Activated naive CD4-positive, alpha-beta T cell treated with anti-CD3 and anti-CD28 coated beads, Interleukin-2, amount 50 U/mL, for 72 hours (primary cell): ENCODE results near the gene GSDME. TPM values are rescaled to one million over a fixed set of nuclear protein-coding genes. Genes with fewer than 3 reads are reported as not detected.

Source experiments
- ATAC-seq, 2 donors: fragments of 150-1000 bp; cut with Tn5 transposase; 2 replicates each; pipeline ENCODE4 v1.10.0; 2021; ENCODE audit warnings: mild to moderate bottlenecking in 2 of 2, moderate library complexity in 2 of 2
- DNase-seq, 2 donors: peaks; one replicate each; pipeline ENCODE4 v3.0.0; 2021 to 2022; ENCODE audit warnings: low spot score in 2 of 2
- H3K27ac Mint-ChIP-seq, 2 donors: one replicate each; pipeline ENCODE4 v1.8.0; 2022; ENCODE audit warnings: mild to moderate bottlenecking in 2 of 2, mixed read lengths in 2 of 2
- H3K36me3 Mint-ChIP-seq, 2 donors: one replicate each; pipeline ENCODE4 v1.8.0; 2022; ENCODE audit warnings: mixed read lengths in 2 of 2
- H3K9me3 Mint-ChIP-seq, 2 donors: one replicate each; pipeline ENCODE4 v1.8.0; 2022; ENCODE audit warnings: mixed read lengths in 2 of 2
- total RNA-seq, 2 donors: library from RNA; stranded (reverse); gene quantifications; one replicate each; pipeline ENCODE4 v1.2.3, GENCODE V29; 2022

Gene GSDME
- total RNA-seq, 2 donors from 2014 or later, result 3.2 to 6.0 TPM

DNA sequence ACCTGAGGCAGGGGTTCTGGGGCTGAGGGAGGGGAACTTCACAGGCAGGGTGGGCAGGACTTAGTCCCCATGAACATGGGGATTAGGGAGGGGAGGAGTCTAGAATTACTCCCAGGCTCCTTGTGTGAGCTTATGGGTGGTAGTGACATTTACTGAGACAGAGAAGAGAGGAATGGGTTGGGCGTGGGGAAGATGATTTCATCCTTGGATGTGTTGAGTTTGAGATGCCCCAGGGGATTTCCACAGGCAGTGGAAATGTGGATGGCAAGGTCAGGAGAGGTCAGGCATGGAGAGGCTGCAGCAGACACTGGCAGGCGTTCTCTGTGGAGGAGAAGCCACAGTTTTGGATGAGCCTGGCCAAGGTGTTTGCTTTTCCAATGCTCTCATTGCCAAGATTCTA is 26.4 kb upstream of the GSDME start:
- DNase-seq (no peak), ATAC-seq (no peak)
- H3K36me3 Mint-ChIP-seq, result peaks cover 0 to 13% of the 10 kb centered on the region in 2 donors
- peak overlapping the region in 1 of 2 donors; percentile 48 for H3K27ac Mint-ChIP-seq
- H3K9me3 Mint-ChIP-seq, result peaks cover 7 to 10% of the 10 kb centered on the region in 2 donors

DNA sequence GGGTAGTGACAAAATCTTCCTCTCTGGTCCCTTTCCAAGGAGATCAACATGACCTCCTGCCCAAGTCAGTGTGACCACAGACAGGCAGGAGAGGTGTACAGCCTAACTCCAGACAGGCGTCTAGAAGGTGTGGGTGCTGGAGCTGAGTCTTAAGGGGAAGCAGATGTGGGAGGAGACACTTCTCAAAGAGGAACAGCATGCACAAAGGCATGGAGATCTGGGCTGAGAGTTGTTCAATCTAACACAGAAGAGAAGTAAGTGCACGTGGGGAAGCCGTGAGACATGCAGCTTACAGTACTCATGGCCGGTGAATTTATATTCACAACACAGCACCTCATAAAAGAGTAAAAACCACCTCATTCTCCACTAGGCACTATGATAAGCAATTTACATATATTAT is 23.8 kb upstream of the GSDME start:
- H3K27ac Mint-ChIP-seq, result no peak overlapping the region
- peaks cover 7 to 10% of the 10 kb centered on the region in 2 donors for H3K9me3 Mint-ChIP-seq
- DNase-seq, result no peak
- H3K36me3 Mint-ChIP-seq, result peaks cover 0 to 8% of the 10 kb centered on the region in 2 donors
- ATAC-seq, result no peak

DNA sequence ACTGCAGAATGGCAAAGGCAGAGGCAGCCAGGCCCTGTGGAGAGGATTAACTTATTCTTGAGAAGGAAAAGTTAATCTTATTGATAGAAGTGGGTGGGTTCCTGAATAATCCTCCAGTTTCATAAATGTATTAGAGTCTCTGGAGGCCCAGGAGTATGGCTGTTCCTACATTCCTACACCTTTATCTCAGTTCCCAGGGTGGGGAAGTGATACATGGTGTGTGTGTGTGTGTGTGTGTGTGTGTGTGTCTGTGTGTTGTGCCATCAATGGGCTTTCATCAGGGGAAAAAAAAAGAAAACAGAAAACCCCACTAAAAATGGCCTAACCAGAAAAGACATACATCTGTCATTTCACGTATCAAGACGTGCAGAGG is 22.0 kb upstream of the GSDME start:
- ATAC-seq (no peak), DNase-seq (no peak)
- Mint-ChIP-seq H3K27ac (no peak overlapping the region), H3K36me3 (peaks cover 0 to 8% of the 10 kb centered on the region in 2 donors), H3K9me3 (peaks cover 6 to 7% of the 10 kb centered on the region in 2 donors)

DNA sequence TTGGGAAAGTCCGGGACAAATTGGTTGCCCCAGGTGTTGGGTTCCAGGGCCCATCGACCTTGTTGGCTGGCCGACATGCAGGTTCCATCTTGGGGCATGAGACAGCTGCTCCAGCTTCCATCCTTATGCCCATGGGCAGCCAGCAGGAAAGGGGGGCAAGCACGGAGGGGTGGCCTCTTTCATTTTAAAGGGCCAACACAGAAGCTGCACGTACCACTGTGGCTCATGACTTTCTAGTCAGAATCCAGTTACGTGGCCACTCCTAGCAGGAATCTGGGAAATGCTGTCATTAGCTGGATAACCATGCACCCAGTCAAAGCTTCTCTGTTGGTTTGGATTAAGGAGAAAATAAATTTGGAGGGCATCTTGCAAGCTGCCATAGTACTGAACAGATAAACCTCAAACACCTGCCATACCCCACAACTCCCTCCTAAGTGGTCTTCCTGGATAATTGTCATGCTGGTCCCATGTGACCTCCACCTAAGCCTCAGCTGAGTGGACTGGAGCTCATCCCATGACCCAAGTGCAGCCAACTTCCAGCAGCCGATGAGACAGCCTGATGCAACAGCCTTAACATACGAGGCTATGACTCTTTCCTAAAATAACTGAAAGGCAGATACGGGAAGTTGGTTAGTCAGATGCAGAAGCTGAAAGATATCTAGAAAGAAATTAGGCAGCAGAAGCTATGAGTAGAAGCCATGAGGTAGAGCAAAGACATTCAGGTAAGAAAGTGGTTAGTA is 21.4 kb upstream of the GSDME start:
- no peak for DNase-seq
- peak; percentile 45 to 84 for ATAC-seq
- Mint-ChIP-seq H3K36me3 (peaks cover 0 to 5% of the 10 kb centered on the region in 2 donors), H3K27ac (no peak overlapping the region), H3K9me3 (peaks cover 3 to 5% of the 10 kb centered on the region in 2 donors)

DNA sequence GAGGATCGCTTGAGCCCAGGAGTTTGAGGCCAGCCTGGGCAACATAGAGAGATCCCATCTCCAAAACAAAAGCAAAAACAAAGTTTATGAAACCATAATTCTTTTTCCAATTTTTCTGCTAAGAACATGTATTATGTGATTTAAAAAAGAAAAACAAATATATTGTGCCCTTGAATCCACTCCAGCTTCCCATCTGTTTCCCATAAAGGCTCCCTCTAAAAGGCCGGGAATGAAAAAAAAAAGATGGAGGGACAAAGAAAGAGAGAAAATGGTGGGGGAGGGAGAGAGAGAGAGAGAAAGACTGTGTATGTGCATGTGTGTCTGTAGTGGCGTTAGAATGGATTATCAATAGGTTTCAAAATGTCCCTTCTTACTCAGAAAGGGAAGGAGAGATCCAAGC is 20.5 kb upstream of the GSDME start:
- no peaks in the 10 kb centered on the region for H3K36me3 Mint-ChIP-seq
- H3K9me3 Mint-ChIP-seq, result no peaks in the 10 kb centered on the region
- peak overlapping the region in 1 of 2 donors; percentile 13 for H3K27ac Mint-ChIP-seq
- no peak for ATAC-seq
- DNase-seq, result no peak

DNA sequence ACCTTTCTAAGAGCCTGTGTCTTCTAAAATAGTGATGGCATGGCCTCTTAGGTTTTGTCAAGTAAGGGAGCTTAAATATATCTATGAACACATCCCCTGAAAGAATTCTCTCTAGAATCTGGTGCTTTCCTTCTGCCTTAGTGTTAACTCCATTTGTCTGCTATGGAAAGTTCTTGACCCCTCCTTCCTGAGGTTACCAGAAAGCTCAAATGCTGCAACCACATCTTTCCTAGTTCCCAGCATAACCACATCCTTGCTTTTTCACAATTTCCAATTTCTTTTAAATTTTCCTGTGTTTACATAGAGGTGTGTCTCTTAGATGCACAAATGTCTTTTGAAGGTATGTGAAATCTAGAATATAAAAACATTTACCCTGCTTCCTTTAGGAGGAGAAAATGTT is 16.4 kb upstream of the GSDME start:
- no peak for DNase-seq
- Mint-ChIP-seq H3K9me3 (peaks cover 5 to 12% of the 10 kb centered on the region in 2 donors), H3K36me3 (peaks cover 7 to 8% of the 10 kb centered on the region in 2 donors), H3K27ac (no peak overlapping the region)
- ATAC-seq, result no peak

DNA sequence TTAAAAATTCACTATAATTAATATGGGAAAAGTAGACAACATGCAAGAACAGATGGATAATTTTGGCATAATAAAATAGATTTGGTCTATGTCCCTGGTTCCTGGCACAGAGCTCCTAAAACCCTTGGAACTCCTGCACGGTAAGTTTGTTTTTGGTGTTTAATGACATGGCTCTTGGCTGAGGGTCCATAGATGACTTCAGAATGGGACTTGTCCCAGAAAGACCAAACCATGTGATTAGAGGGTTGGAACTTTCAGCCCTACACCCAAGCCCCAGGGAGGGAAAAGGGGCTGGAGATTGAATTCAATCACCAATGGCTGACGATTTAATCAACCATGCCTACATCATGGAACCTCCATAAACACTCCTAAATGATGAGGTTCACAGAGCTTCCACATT is 12.6 kb upstream of the GSDME start:
- no peak for DNase-seq
- ATAC-seq, result no peak
- Mint-ChIP-seq H3K36me3 (peaks cover 7 to 8% of the 10 kb centered on the region in 2 donors), H3K9me3 (peaks cover 5 to 12% of the 10 kb centered on the region in 2 donors), H3K27ac (no peak overlapping the region)

DNA sequence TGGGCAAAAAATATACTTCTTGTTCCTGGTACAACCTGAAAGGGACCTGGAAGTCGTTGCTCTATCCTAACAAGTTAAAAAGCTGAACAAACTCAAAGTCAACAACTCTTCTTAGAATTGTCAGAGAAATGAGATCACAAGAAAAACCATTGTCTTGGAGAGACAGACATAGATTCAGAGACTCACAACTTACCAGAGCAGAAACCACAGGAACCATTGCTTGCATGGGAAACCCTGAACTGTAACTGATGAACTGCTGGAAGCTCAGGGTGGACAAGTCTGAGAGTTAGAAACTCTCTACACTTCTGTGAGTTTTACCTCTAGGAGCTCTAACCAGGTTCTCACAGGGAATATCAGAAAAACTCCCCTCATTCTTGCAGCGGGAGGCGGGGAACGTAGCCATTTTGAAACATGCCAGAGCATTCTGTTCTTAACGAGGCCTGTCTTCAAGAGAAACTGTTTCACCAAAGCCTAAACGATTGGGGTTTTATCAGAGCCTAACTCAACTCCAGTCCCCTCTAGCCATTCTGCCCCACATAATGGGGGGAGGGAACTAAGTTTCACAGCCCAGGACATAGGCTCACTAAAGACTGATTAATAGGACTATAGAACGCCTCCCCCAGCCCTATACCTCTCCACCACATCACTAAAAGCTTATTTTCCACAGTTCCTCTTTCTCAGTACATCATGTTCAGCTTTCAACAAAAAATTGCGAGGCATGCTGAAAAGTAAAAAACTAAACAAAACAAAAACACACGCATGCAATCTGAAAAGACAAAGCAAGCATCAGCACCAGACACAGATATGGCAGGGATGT is 12.0 kb upstream of the GSDME start:
- peaks cover 5 to 12% of the 10 kb centered on the region in 2 donors for H3K9me3 Mint-ChIP-seq
- DNase-seq (no peak), ATAC-seq (no peak)
- no peak overlapping the region for H3K27ac Mint-ChIP-seq
- H3K36me3 Mint-ChIP-seq, result peaks cover 7 to 8% of the 10 kb centered on the region in 2 donors

DNA sequence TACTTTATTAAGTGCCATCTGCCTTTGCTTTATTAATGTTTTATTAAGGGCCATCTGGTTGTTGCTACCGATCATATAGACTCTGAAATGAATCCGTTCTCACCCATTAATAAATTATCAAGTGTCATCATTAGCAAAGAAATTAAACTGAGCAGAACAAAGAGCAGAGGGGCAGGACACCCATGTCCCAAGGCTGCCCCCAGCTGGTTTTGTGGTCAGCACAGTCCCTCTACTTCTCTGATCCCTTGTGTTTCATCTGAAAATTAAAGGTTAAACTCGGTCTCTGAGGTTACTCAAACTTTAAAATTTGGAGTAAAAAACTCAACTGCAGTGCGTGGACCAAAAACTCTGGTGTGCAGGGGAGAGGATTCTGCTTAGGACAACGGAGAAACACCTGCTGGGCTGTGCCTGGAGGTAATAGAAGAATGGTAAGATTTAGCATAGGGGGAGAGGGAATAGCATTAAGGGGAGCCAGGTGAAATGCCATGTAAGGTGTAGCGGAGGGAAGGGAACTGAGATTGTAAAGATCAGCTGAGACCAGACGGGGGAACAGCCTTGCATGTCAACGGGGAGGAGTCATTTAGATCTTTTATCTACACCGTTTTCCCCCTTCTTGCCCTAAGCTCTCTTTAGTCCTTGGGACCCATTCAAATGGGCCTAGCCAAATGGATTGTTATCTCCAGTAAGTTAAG is 10.8 kb upstream of the GSDME start:
- Mint-ChIP-seq H3K9me3 (peaks cover 5 to 12% of the 10 kb centered on the region in 2 donors), H3K27ac (no peak overlapping the region), H3K36me3 (peaks cover 7 to 8% of the 10 kb centered on the region in 2 donors)
- ATAC-seq, result no peak
- no peak for DNase-seq

DNA sequence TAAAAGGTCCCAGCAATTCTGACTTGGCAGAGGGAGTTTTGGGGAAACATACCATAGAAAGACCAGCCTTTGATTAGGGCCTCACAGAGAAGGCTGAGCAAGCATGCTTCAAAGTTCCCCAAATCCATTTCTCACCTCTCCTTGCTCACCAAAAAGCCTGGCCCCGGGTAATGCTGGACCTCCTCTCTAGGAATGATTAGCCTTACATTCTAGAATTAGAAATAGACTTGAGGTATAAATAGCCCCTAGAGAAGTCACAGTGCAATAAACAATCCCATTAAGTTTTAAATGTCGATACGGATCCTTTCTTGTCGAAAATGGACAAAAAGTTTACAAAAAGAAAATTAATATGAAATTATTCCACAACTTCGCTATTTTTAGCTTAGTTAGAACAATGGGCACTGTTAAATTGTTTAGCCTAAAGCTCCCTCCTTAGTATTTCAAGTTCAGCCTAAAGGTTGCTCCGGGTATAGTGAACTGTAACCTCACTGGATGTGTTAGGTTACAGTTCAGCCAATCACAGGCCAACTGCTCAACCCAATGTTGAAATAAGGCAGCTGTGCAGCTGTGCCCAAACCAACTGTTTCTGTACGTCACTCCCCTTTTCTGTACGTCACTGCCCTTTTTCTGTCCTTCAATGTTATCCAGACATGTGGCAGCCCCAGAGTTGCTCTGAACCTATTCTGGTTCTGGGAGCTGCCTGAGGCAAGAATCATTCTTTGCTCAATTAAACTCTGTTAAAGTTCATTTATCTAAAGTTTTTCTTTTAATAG is 7.9 kb upstream of the GSDME start:
- no peak for ATAC-seq
- H3K9me3 Mint-ChIP-seq, result no peaks in the 10 kb centered on the region
- H3K27ac Mint-ChIP-seq, result no peak overlapping the region

DNA sequence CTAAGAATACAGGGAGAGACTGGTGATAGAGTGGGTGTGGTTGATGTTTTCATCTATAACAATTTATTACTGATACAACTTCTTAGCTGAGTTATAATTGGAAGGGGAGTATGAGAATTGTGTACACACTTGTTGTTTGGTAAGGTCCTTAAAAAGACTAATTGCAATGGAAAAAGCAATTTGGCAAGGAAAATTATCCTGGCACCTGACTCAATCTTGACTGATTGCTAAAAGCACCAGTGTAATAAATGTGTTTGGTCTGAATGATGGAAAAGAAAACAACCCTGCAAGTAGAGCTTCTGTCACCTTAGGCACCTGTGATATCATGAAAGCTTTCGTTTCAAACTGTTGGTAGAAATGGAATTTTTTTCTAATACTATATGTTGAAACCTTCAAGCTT is 6.7 kb upstream of the GSDME start:
- H3K27ac Mint-ChIP-seq, result no peak overlapping the region
- no peak for ATAC-seq
- no peak for DNase-seq
- no peaks in the 10 kb centered on the region for H3K9me3 Mint-ChIP-seq
- H3K36me3 Mint-ChIP-seq, result peaks cover 0 to 5% of the 10 kb centered on the region in 2 donors

More for the DNA sequence above, 7.9 kb upstream of the GSDME start:
- no peak for DNase-seq
- H3K36me3 Mint-ChIP-seq, result peaks cover under 1% of the 10 kb centered on the region in 2 donors

DNA sequence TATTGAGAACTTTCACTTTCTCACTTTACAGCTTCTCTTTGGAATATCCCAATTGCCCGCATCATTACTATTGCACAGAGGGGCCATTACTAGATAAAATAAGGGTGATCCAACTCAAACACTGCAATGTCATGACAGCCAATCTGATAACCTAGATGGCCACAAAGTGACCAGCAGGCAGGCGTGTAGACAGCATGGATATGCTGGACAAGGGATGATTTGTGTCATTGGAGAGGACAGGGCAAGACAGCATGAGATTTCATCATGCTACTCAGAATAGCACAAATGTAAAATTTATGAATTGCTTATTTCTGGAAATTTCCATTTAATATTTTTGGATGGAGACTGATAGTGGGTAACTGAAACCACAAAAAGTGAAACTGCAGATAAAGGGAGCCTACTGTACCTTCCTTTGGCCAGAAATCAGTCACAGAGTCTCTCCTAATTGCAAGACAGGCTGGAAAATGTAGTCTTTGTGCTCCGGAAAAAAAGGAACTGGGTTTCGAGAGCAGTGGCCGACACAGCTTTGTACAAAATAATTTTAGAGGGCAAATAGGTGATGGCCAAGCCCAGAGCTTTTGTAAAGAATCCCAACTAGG is 6.1 kb upstream of the GSDME start:
- no peak overlapping the region for H3K27ac Mint-ChIP-seq
- ATAC-seq (no peak), DNase-seq (no peak)
- H3K36me3 Mint-ChIP-seq, result peaks cover 0 to 5% of the 10 kb centered on the region in 2 donors
- no peaks in the 10 kb centered on the region for H3K9me3 Mint-ChIP-seq

DNA sequence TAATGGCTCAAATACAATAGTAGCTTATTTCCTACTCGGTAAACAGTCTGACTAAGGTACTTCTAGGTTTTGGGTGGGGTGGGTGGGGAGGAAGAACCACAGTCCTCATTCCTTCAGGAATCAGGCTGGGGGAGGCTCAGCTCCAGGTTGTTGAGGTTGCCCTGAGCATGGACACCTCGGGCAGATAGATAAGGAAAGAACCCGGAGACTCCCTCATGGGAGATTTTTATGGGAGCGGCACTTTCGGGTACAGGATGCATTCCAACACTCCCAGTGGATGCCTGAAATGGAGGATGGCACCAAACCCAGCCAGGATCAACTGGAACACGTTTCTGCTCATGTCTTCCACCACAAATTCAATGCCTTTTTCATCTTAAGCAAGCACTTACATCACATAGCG is 5.5 kb upstream of the GSDME start:
- Mint-ChIP-seq H3K9me3 (no peaks in the 10 kb centered on the region), H3K27ac (no peak overlapping the region)

DNA sequence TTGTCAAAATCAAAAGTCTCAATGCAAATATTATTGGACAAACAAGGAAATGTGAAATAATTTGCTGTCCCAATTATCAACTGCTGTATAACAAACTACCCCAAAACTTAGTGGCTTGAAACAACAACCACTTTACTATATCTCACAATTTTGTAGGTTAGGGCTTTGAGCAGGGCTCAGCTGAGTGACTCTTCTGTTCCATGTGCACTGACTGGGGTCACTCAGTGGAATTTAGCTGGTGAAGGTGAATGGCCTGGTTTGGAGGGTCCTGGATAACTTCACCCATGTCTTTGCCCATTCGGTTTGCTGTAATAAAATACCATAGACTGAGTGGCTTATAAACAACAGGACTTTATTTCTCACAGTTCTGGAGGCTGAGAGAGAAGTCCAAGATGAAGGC is 3.7 kb upstream of the GSDME start:
- ATAC-seq (no peak), DNase-seq (no peak)
- H3K36me3 Mint-ChIP-seq, result peaks cover 0 to 5% of the 10 kb centered on the region in 2 donors
- H3K9me3 Mint-ChIP-seq, result no peaks in the 10 kb centered on the region
- H3K27ac Mint-ChIP-seq, result no peak overlapping the region

More for the DNA sequence above, 5.5 kb upstream of the GSDME start:
- no peak for DNase-seq
- no peak for ATAC-seq
- H3K36me3 Mint-ChIP-seq, result peaks cover 0 to 5% of the 10 kb centered on the region in 2 donors

DNA sequence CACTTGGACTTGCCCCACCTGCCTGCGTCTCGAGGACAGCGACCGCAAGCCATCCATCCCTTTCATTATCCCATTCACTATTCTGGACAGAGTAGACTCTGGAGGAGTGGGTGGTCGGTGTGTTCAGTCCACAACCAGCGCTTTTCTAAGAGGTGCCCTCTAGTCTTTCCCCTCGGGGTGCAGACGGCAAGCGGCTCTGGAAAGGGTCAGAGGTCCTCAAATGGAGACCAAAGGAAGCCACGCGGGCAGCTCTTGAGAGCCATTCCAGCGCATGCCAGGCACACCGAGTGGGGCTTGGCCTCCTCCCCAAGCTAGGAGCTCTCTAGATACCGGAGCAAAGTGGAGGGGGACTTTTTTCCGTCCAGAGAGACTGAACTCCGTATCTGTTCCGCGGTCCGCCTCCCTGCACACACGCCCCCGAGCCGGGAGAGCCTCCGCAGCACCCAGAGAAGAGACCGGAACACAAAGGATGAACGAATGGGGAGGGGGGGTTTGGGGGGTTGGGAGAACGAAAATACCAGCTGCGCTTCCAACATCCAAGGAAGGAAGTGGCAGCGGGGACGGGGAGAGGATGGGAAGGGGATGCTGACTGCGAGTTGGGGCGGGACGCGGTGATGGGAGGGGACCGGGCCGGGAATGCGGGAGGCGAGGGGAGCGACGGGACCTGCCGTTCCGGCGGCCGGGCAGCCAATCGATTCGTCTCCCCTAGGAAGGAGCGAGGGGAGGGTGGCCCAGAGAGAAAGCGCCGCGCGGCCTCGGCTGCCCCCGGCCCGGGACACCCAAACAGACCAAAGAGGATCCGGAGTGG is 515 bp downstream of the GSDME start:
- peaks cover 0 to 3% of the 10 kb centered on the region in 2 donors for H3K9me3 Mint-ChIP-seq
- peaks cover 4 to 5% of the 10 kb centered on the region in 2 donors for H3K36me3 Mint-ChIP-seq
- DNase-seq, result peak in 1 of 2 donors; percentile 30
- peak overlapping the region; percentile 87 to 92 for H3K27ac Mint-ChIP-seq
- ATAC-seq, result peak; percentile 12 to 25
